Measurements from ENCODE around the gene MVK.

GRCh38 chr12:109611223-109611622 is 37.6 kb downstream of the MVK start:
- TF ChIP-seq CTCF (IDR thresholded peaks at IDR 0.05) (no peak), POLR2A (IDR thresholded peaks at IDR 0.05) (no peak)

All from adrenal gland (tissue), 5 donors.